ENCODE data around the gene WNK4.

- no peak for TF ChIP-seq CTCF (IDR thresholded peaks at IDR 0.05)
- no peak for TF ChIP-seq EP300 (IDR thresholded peaks at IDR 0.05)
Measured at GRCh38 chr17:42783062-42783790, 2.8 kb downstream of the WNK4 start.
